IMR-90 (cell line): Measurements from ENCODE around the gene COL11A2. TPM values are rescaled to one million over a fixed set of nuclear protein-coding genes. Genes with fewer than 3 reads are reported as not detected.

ENCODE experiments used
- ATAC-seq: fragments of 200-7000 bp; cut with Tn5 transposase; 2 replicates; pipeline ENCODE4 v1.9.1; 2020; ENCODE audit warnings: low read depth, mild to moderate bottlenecking, moderate library complexity
- BruUV-seq: library from RNA; stranded (reverse); fragments of 400-500 nt; replicated peaks from 2 replicates; lab custom pipeline; 2021; lab: Mats Ljungman, UMichigan
- CTCF ChIA-PET: fragments of 300-600 bp; formaldehyde crosslinking; extraction: SDS; loops from one replicate; lab custom pipeline; 2021; ENCODE audit warnings: antibody characterized with exemption; lab: Yijun Ruan, JAX
- POLR2A ChIA-PET: fragments of 300-600 bp; sonication (Branson Sonifier 250); formaldehyde crosslinking; loops from one replicate; lab custom pipeline; 2022; ENCODE audit warnings: antibody characterized with exemption; ENCODE audit not compliant: unreplicated experiment; lab: Charles Lee
- DNase-seq: peaks from one replicate; pipeline ENCODE4 v3.0.0; 2013
- H2AFZ ChIP-seq: replicated peaks from 2 replicates; pipeline ENCODE3; 2013; ENCODE audit warnings: low read length, mild to moderate bottlenecking; ENCODE audit not compliant: poor library complexity
- H2AK5ac ChIP-seq: 2 replicates; pipeline ENCODE4 v1.6.1; 2013; ENCODE audit warnings: low read depth, low read length, inconsistent platforms
- H2AK9ac ChIP-seq: replicated peaks from 2 replicates; pipeline ENCODE3; 2013; ENCODE audit warnings: mild to moderate bottlenecking, low read depth, low read length, moderate library complexity; ENCODE audit not compliant: poor library complexity
- H2BK120ac ChIP-seq: 2 replicates; pipeline ENCODE4 v1.6.1; 2013; ENCODE audit warnings: low read depth, low read length, inconsistent platforms
- H2BK15ac ChIP-seq: 3 replicates; pipeline ENCODE4 v1.6.1; 2013; ENCODE audit warnings: low read depth, low read length, inconsistent platforms
- H2BK20ac ChIP-seq: 2 replicates; pipeline ENCODE4 v1.6.1; 2013; ENCODE audit warnings: low read depth, mild to moderate bottlenecking, inconsistent platforms, low read length, moderate library complexity
- H2BK5ac ChIP-seq: 2 replicates; pipeline ENCODE4 v1.6.1; 2013; ENCODE audit warnings: mild to moderate bottlenecking, low read depth, low read length, inconsistent platforms; ENCODE audit not compliant: poor library complexity, severe bottlenecking
- H3K14ac ChIP-seq: replicated peaks from 2 replicates; pipeline ENCODE4 v1.6.1; 2013; ENCODE audit warnings: low read depth, low read length, inconsistent platforms
- H3K18ac ChIP-seq: 2 replicates; pipeline ENCODE4 v1.6.1; 2013; ENCODE audit warnings: low read depth, low read length, control low read depth
- H3K23ac ChIP-seq: 2 replicates; pipeline ENCODE4 v1.6.1; 2013; ENCODE audit warnings: low read depth, low read length, inconsistent platforms
- H3K27ac ChIP-seq: 2 replicates; pipeline ENCODE4 v1.5.1; 2013; ENCODE audit warnings: mild to moderate bottlenecking, control low read depth, low read length; ENCODE audit not compliant: insufficient read depth
- H3K27me3 ChIP-seq: 2 replicates; pipeline ENCODE4 v1.6.1; 2013; ENCODE audit warnings: low read length; ENCODE audit not compliant: control insufficient read depth, insufficient read depth
- H3K36me3 ChIP-seq: 2 replicates; pipeline ENCODE4 v1.6.1; 2013; ENCODE audit warnings: low read length, mixed read lengths; ENCODE audit not compliant: control insufficient read depth, insufficient read depth
- H3K4ac ChIP-seq: 2 replicates; pipeline ENCODE4 v1.6.1; 2013; ENCODE audit warnings: low read depth, low read length, inconsistent platforms
- H3K4me1 ChIP-seq: 2 replicates; pipeline ENCODE4 v1.6.1; 2013; ENCODE audit warnings: low read length, mixed read lengths; ENCODE audit not compliant: control insufficient read depth, insufficient read depth
- H3K4me2 ChIP-seq: 2 replicates; pipeline ENCODE4 v1.6.1; 2013; ENCODE audit warnings: low read depth, mild to moderate bottlenecking, control low read depth, low read length, moderate library complexity
- H3K4me3 ChIP-seq: 2 replicates; pipeline ENCODE4 v1.5.1; 2013; ENCODE audit warnings: low read depth, mild to moderate bottlenecking, control low read depth, low read length, moderate library complexity; ENCODE audit not compliant: insufficient read depth
- H3K56ac ChIP-seq: 2 replicates; pipeline ENCODE4 v1.6.1; 2013; ENCODE audit warnings: low read length, inconsistent platforms; ENCODE audit not compliant: insufficient read depth; ENCODE audit errors: extremely low read depth
- H3K79me1 ChIP-seq, 2 experiments: 2 replicates each; pipeline ENCODE4 v1.6.1; 2013; ENCODE audit warnings: low read length in 2 of 2, inconsistent platforms in 1 of 2, low read depth in 1 of 2
- H3K9ac ChIP-seq: 2 replicates; pipeline ENCODE4 v1.6.1; 2013; ENCODE audit warnings: low read depth, low read length, control low read depth
- H3K9me1 ChIP-seq: 2 replicates; pipeline ENCODE4 v1.6.1; 2013; ENCODE audit warnings: low read length, inconsistent platforms; ENCODE audit not compliant: insufficient read depth
- H3K9me3 ChIP-seq: 2 replicates; pipeline ENCODE4 v1.6.1; 2013; ENCODE audit warnings: low read length; ENCODE audit not compliant: control insufficient read depth, insufficient read depth
- H4K20me1 ChIP-seq: 2 replicates; pipeline ENCODE4 v1.6.1; 2013; ENCODE audit warnings: low read length, inconsistent platforms; ENCODE audit not compliant: insufficient read depth
- H4K5ac ChIP-seq: 2 replicates; pipeline ENCODE4 v1.6.1; 2013; ENCODE audit warnings: mild to moderate bottlenecking, low read depth, low read length, control low read depth
- H4K8ac ChIP-seq, 2 experiments: 2 replicates each; pipeline ENCODE4 v1.6.1; 2013; ENCODE audit warnings: low read depth in 2 of 2, low read length in 2 of 2, control low read depth in 1 of 2, inconsistent platforms in 1 of 2
- H4K91ac ChIP-seq: 2 replicates; pipeline ENCODE4 v1.6.1; 2013; ENCODE audit warnings: low read depth, low read length, inconsistent platforms; ENCODE audit not compliant: insufficient read depth
- BHLHE40 ChIP-seq: fragments of 150-350 bp; IDR thresholded peaks from 2 replicates; pipeline ENCODE4 v1.6.1; 2016; ENCODE audit warnings: mild to moderate bottlenecking, low read depth, low read length
- CEBPB ChIP-seq: IDR thresholded peaks from 2 replicates; pipeline ENCODE4 v1.6.1; 2012; ENCODE audit warnings: low read depth, low read length, improper control_type of control experiment
- CHD1 ChIP-seq: IDR thresholded peaks from 2 replicates; pipeline ENCODE4 v1.6.1; 2012; ENCODE audit warnings: low read depth, low read length, improper control_type of control experiment
- CTCF ChIP-seq: conservative IDR thresholded peaks from 2 replicates; pipeline ENCODE4 v1.5.1; 2012; ENCODE audit warnings: mild to moderate bottlenecking, low read depth, low read length, improper control_type of control experiment
- ELK1 ChIP-seq: fragments of 150-350 bp; IDR thresholded peaks from 2 replicates; pipeline ENCODE4 v1.6.1; 2016; ENCODE audit warnings: low read depth, mild to moderate bottlenecking, low read length, moderate library complexity, borderline replicate concordance
- FOS ChIP-seq: fragments of 150-350 bp; IDR thresholded peaks from 2 replicates; pipeline ENCODE4 v1.6.1; 2016; ENCODE audit warnings: low read depth, low read length
- MAFK ChIP-seq: IDR thresholded peaks from 2 replicates; pipeline ENCODE4 v1.6.1; 2012; ENCODE audit warnings: low read depth, low read length, improper control_type of control experiment
- MAZ ChIP-seq: IDR thresholded peaks from 2 replicates; pipeline ENCODE4 v1.6.1; 2012; ENCODE audit warnings: low read depth, mild to moderate bottlenecking, low read length, improper control_type of control experiment, moderate library complexity, borderline replicate concordance
- MXI1 ChIP-seq: IDR thresholded peaks from 2 replicates; pipeline ENCODE4 v1.6.1; 2012; ENCODE audit warnings: low read depth, mild to moderate bottlenecking, low read length, moderate library complexity, borderline replicate concordance
- NFE2L2 ChIP-seq: fragments of 150-350 bp; IDR thresholded peaks from 2 replicates; pipeline ENCODE4 v1.6.1; 2016; ENCODE audit warnings: low read depth, mild to moderate bottlenecking, low read length
- POLR2A ChIP-seq: IDR thresholded peaks from 2 replicates; pipeline ENCODE4 v1.6.1; 2012; ENCODE audit warnings: mild to moderate bottlenecking, low read depth, low read length
- RCOR1 ChIP-seq: IDR thresholded peaks from 2 replicates; pipeline ENCODE4 v1.6.1; 2012; ENCODE audit warnings: mild to moderate bottlenecking, low read length, improper control_type of control experiment; ENCODE audit not compliant: insufficient replicate concordance
- RFX5 ChIP-seq: IDR thresholded peaks from 2 replicates; pipeline ENCODE4 v1.8.0; 2012; ENCODE audit warnings: low read depth, mild to moderate bottlenecking, low read length, moderate library complexity
- SMC3 ChIP-seq: fragments of 150-350 bp; IDR thresholded peaks from 2 replicates; pipeline ENCODE4 v1.6.1; 2016; ENCODE audit warnings: low read depth, mild to moderate bottlenecking, antibody characterized with exemption, low read length, moderate library complexity
- USF2 ChIP-seq: fragments of 150-350 bp; IDR thresholded peaks from 2 replicates; pipeline ENCODE4 v1.6.1; 2017; ENCODE audit warnings: mild to moderate bottlenecking, antibody characterized with exemption, low read length, low read depth
- WGBS, 2 experiments: methylation state at CpG; one replicate each; pipeline versions ENCODE4 v1.1.5 to v1.1.7; 2013; ENCODE audit warnings: missing lambda C conversion rate in 2 of 2; ENCODE audit not compliant: insufficient read length in 1 of 2; ENCODE audit errors: extremely low coverage in 2 of 2; 5-methylcytosine and 5-hydroxymethylcytosine counted together
- dilution Hi-C: fragments of 300-500 bp; cut with HindIII; formaldehyde crosslinking; loops from one replicate; pipeline ENCODE4 v1.14.3; 2018; ENCODE audit warnings: low sequenced_read_pairs; ENCODE audit not compliant: unreplicated experiment
- in situ Hi-C: fragments of 300-500 bp; cut with MboI; formaldehyde crosslinking; loops from 3 replicates; pipeline ENCODE4 v1.14.3; 2019; ENCODE audit warnings: low sequenced_read_pairs, inconsistent platforms, mixed read lengths
- intact Hi-C: fragments of 100-400 bp; cut with micrococcal nuclease; formaldehyde crosslinking; loops from 2 replicates; pipeline ENCODE4 v1.10.0; 2022
- polyA plus RNA-seq, 3 experiments: library from polyadenylated mRNA; depleted of rRNA; stranded (reverse); fragments of >200 nt; gene quantifications; 2 replicates each; pipeline ENCODE4 v1.2.3, GENCODE V29; 2012; ENCODE audit warnings: low replicate concordance in 1 of 3
- total RNA-seq: library from RNA; depleted of rRNA; stranded (reverse); fragments of >200 nt; gene quantifications from 2 replicates; pipeline ENCODE4 v1.2.3, GENCODE V29; 2012

COL11A2 gene
- total and polyA plus RNA-seq, 2 of the 4 experiments (the other 2 are of a cell fraction): under 0.01 to 0.38 TPM

- no peak overlapping the region for H2AK9ac ChIP-seq
- DNase-seq (no peak), ATAC-seq (no peak)
- H3K14ac ChIP-seq: no peak overlapping the region
- no peak overlapping the region for H4K91ac ChIP-seq
- H3K4ac ChIP-seq: no peak overlapping the region
- CTCF ChIA-PET: interaction anchor here (0.8 kb wide), 1 partner anchor 36 kb away, joined by 3 read pairs; no protein-coding TSS in a partner anchor
- in situ Hi-C loops: no loop called here
- H3K79me1 ChIP-seq: no peaks in the 10 kb centered on the region
- WGBS, 2 experiments: 38% methylated on average over 4 of the region's 4 CpGs; no CpG with 5 or more reads in 1 of the 2 experiments
- H3K9ac ChIP-seq: no peak overlapping the region
- H3K9me1 ChIP-seq: no peaks in the 10 kb centered on the region
- H3K36me3 ChIP-seq: no peaks in the 10 kb centered on the region
- H4K8ac ChIP-seq: no peak overlapping the region
- no peak overlapping the region for H3K4me3 ChIP-seq
- no peak overlapping the region for H3K23ac ChIP-seq
- no peak overlapping the region for H2BK120ac ChIP-seq
- POLR2A ChIA-PET: no interaction called here
- intact Hi-C loops: loop anchor here (2.0 kb wide), 1 partner anchor 92 kb away; no protein-coding TSS in a partner anchor
- H3K56ac ChIP-seq: no peak overlapping the region
- H2BK20ac ChIP-seq: no peak overlapping the region
- no peaks in the 10 kb centered on the region for H3K4me1 ChIP-seq
- no TSS peak for BruUV-seq
- H3K18ac ChIP-seq: no peak overlapping the region
- no peak overlapping the region for H2BK5ac ChIP-seq
- H3K27ac ChIP-seq: no peak overlapping the region
- dilution Hi-C loops: no loop called here
- H2BK15ac ChIP-seq: no peak overlapping the region
- no peaks in the 10 kb centered on the region for H4K20me1 ChIP-seq
- peaks cover 3% of the 10 kb centered on the region; the same call in 1 of the 2 replicates for H3K9me3 ChIP-seq
- TF ChIP-seq SMC3 (no peak), FOS (no peak), NFE2L2 (no peak), CHD1 (no peak), CTCF (no peak), POLR2A (no peak), MAFK (no peak), MXI1 (no peak), MAZ (no peak), CEBPB (no peak), BHLHE40 (no peak), RFX5 (no peak), RCOR1 (no peak), USF2 (no peak), ELK1 (no peak)
- no peak overlapping the region for H3K4me2 ChIP-seq
- H2AK5ac ChIP-seq: no peak overlapping the region
- H2AFZ ChIP-seq: no peak overlapping the region
- H4K5ac ChIP-seq: no peak overlapping the region
- peaks cover 9% of the 10 kb centered on the region for H3K27me3 ChIP-seq
These were observed 37.9 kb downstream of the COL11A2 start for GRCh38 chr6:33154349-33154748.
